ENCODE results near the gene IL1RN.
A peak's percentile ranks its signal among the peaks of the same experiment; 100 is the strongest.

IL1RN gene

GRCh38 chr2:113137827-113138226, 10.4 kb downstream of the IL1RN start:
- H3K4me2 ChIP-seq (ENCODE audit: low read depth, low read length) = no peak overlapping the region
- no peak overlapping the region for H2AFZ ChIP-seq (ENCODE audit: low read length)
- H4K20me1 ChIP-seq (ENCODE audit: insufficient read depth, low read length) = no peaks in the 10 kb centered on the region
- H3K27me3 ChIP-seq (replicated peaks; ENCODE audit: insufficient read depth, low read length) = no peaks in the 10 kb centered on the region
- TF ChIP-seq, protein P1, sequence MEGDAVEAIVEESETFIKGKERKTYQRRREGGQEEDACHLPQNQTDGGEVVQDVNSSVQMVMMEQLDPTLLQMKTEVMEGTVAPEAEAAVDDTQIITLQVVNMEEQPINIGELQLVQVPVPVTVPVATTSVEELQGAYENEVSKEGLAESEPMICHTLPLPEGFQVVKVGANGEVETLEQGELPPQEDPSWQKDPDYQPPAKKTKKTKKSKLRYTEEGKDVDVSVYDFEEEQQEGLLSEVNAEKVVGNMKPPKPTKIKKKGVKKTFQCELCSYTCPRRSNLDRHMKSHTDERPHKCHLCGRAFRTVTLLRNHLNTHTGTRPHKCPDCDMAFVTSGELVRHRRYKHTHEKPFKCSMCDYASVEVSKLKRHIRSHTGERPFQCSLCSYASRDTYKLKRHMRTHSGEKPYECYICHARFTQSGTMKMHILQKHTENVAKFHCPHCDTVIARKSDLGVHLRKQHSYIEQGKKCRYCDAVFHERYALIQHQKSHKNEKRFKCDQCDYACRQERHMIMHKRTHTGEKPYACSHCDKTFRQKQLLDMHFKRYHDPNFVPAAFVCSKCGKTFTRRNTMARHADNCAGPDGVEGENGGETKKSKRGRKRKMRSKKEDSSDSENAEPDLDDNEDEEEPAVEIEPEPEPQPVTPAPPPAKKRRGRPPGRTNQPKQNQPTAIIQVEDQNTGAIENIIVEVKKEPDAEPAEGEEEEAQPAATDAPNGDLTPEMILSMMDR (IDR thresholded peaks at IDR 0.05; ENCODE audit: low read length) = no peak
- TF ChIP-seq EZH2 (optimal IDR thresholded peaks at IDR 0.05; ENCODE audit: low read depth, low read length) = no peak
- DNase-seq = no peak
- no peaks in the 10 kb centered on the region for H3K79me2 ChIP-seq (ENCODE audit: low read length)
- no peaks in the 10 kb centered on the region for H3K9me2 ChIP-seq (replicated peaks; ENCODE audit: insufficient read depth, low read length)
- H3K4me1 ChIP-seq (ENCODE audit: low read length) = peaks cover 4% of the 10 kb centered on the region
- no peak overlapping the region for H3K4me3 ChIP-seq (ENCODE audit: low read length)
- H3K27ac ChIP-seq (ENCODE audit: low read length) = no peak overlapping the region
- no peak overlapping the region for H3K9ac ChIP-seq (ENCODE audit: low read length)
- H3K9me3 ChIP-seq (replicated peaks; ENCODE audit: insufficient read depth, low read length) = no peaks in the 10 kb centered on the region
- no peaks in the 10 kb centered on the region for H3K36me3 ChIP-seq (replicated peaks; ENCODE audit: insufficient read depth, low read length)
- no peaks in the 10 kb centered on the region for H3F3A ChIP-seq (ENCODE audit: insufficient read depth, low read length)

- TF ChIP-seq, protein P1 (IDR thresholded peaks at IDR 0.05; ENCODE audit: low read length) = peak; percentile 71
- no peak for TF ChIP-seq EZH2phosphoT487 (IDR thresholded peaks at IDR 0.05; ENCODE audit: low read length)
- Histone ChIP-seq H3K9me3 (replicated peaks; ENCODE audit: insufficient read depth, low read length) (no peaks in the 10 kb centered on the region), H4K20me1 (ENCODE audit: insufficient read depth, low read length) (no peaks in the 10 kb centered on the region), H3K27me3 (replicated peaks; ENCODE audit: insufficient read depth, low read length) (no peaks in the 10 kb centered on the region), H3F3A (ENCODE audit: insufficient read depth, low read length) (no peaks in the 10 kb centered on the region), H3K36me3 (replicated peaks; ENCODE audit: insufficient read depth, low read length) (no peaks in the 10 kb centered on the region), H3K9ac (ENCODE audit: low read length) (no peak overlapping the region; the same call in 1 of the 2 replicates), H2AFZ (ENCODE audit: low read length) (peak overlapping the region; percentile 67), H3K79me2 (ENCODE audit: low read length) (no peaks in the 10 kb centered on the region), H3K9me2 (replicated peaks; ENCODE audit: insufficient read depth, low read length) (no peaks in the 10 kb centered on the region), H3K4me3 (ENCODE audit: low read length) (no peak overlapping the region; the same call in 1 of the 2 replicates), H3K4me2 (ENCODE audit: low read depth, low read length) (peak overlapping the region; percentile 67), H3K27ac (ENCODE audit: low read length) (no peak overlapping the region), H3K4me1 (ENCODE audit: low read length) (peaks cover 4% of the 10 kb centered on the region)
- peak; percentile 85 for DNase-seq
Observed at GRCh38 chr2:113138428-113139322, 11.3 kb downstream of the IL1RN start.

DNA sequence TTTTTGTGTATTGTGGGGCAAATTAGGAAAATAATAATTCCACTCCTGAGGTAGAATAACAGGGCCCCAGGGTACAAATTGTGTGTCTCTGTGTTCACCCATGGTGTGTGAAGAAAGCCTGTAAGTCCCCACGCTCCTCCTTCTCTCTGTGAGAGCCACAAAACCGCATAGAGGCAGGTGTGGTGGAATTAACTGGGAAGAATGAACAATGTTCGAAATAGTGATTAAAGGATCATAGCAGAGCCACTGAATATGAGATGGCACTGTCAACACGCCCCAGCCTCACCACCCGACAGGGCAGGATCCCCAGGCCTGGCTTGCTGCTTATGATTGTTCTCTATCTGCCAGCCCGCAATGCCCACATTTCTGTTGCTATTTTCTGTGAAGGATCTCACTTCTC, 14.1 kb downstream of the IL1RN start:
- Histone ChIP-seq H3F3A (ENCODE audit: insufficient read depth, low read length) (no peaks in the 10 kb centered on the region), H3K27ac (ENCODE audit: low read length) (no peak overlapping the region), H3K4me1 (ENCODE audit: low read length) (peaks cover 4% of the 10 kb centered on the region), H2AFZ (ENCODE audit: low read length) (no peak overlapping the region), H4K20me1 (ENCODE audit: insufficient read depth, low read length) (no peaks in the 10 kb centered on the region), H3K9ac (ENCODE audit: low read length) (no peak overlapping the region), H3K9me3 (replicated peaks; ENCODE audit: insufficient read depth, low read length) (no peaks in the 10 kb centered on the region), H3K4me2 (ENCODE audit: low read depth, low read length) (no peak overlapping the region), H3K9me2 (replicated peaks; ENCODE audit: insufficient read depth, low read length) (no peaks in the 10 kb centered on the region), H3K79me2 (ENCODE audit: low read length) (no peaks in the 10 kb centered on the region), H3K27me3 (replicated peaks; ENCODE audit: insufficient read depth, low read length) (no peaks in the 10 kb centered on the region), H3K4me3 (ENCODE audit: low read length) (no peak overlapping the region), H3K36me3 (replicated peaks; ENCODE audit: insufficient read depth, low read length) (no peaks in the 10 kb centered on the region)
- no peak for DNase-seq
- TF ChIP-seq, protein P1 (IDR thresholded peaks at IDR 0.05; ENCODE audit: low read length) = no peak
- TF ChIP-seq EZH2phosphoT487 (IDR thresholded peaks at IDR 0.05; ENCODE audit: low read length) = no peak
- no peak for TF ChIP-seq EZH2 (optimal IDR thresholded peaks at IDR 0.05; ENCODE audit: low read depth, low read length)
